ENCODE measurements around the gene GABRA1.

The GABRA1 gene

DNA sequence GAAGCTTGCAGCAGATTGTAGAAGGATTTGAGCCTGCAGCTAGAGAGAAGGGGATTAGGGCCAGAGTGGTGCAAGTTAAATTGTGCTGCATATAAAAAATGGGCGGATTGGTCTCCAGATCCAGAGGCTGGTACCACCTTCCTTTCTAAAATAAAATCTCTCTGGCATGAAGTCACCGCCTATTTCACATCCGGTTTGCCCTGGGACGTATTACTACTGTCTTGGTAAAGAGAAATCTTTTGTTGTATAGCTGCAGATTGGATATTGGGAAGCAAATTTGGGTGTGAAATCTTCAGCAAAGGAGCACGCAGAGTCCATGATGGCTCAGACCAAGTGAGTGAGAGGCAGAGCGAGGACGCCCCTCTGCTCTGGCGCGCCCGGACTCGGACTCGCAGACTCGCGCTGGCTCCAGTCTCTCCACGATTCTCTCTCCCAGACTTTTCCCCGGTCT is at the start of gene GABRA1:
Gene GABRA1 (plus strand): TSS at position 180 of the 451 bp plus-strand sequence. CDS start 2,691 bp downstream, outside the sequence.
- no peak for DNase-seq (ENCODE audit: low read depth)

DNA sequence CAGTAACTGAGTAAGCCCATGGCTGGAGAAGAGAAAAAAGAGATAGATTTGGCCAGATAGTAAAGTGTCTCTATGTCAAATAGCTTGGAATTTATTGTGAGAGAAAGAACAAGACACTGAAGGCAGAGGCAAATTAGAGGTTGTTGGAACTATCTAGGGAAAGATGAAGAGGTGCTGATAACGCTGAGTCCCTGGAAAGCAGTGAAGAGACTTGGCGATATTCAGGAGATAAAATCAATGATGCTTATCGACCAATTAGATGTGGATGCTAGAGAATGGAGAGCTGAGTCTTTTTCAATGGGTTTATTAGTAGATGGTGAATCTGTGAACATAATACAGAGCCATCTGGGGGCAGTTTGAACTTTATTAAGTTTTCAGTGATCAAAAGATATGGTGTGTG is 48.6 kb upstream of the GABRA1 start:
- DNase-seq (ENCODE audit: low read depth) = no peak

DNA sequence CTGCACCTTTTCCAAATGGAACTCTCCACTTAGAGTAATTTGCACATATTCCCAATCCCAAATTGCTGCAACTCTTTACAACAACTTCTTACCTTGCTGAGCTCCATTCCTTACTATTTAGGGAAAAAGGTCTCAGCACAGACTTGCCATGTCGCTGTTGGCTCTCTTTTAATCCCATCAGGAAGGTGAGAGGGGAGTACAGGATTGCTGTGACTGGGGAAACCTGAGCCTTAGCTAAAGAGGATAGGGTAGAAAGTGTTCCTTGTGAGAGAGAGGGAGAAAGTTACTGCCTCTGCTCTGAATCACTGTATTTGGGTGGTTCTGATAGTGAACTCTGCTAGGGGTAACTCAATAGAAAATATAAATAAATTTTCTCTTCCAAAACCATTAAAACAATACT is 43.7 kb upstream of the GABRA1 start:
- DNase-seq (ENCODE audit: low read depth) = no peak

GRCh38 chr5:161846746-161847145 is 1.2 kb upstream of the GABRA1 start:
- DNase-seq (ENCODE audit: low read depth) = no peak

- no peak for DNase-seq (ENCODE audit: low read depth)
Measured at GRCh38 chr5:161847447-161847846, 473 bp upstream of the GABRA1 start.

DNA sequence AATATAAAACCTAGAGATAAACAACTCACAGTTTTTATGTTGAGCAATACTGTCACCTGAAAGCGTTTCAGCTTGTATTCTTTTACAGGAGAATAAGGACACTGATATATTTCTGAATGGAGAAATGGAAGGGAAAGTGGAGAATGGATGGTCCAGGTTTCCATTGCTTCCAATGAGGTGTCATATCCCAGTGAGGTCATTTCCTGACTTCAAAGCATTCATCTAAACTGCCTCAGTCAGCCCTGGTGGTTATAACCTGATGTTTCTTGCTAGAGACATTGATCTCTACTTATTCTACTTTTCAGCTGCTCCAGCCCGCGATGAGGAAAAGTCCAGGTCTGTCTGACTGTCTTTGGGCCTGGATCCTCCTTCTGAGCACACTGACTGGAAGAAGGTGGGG is 2.6 kb downstream of the GABRA1 start:
- DNase-seq (ENCODE audit: low read depth) = no peak

- DNase-seq (ENCODE audit: low read depth) = no peak
Measured at GRCh38 chr5:161851691-161852299, 3.9 kb downstream of the GABRA1 start.

DNA sequence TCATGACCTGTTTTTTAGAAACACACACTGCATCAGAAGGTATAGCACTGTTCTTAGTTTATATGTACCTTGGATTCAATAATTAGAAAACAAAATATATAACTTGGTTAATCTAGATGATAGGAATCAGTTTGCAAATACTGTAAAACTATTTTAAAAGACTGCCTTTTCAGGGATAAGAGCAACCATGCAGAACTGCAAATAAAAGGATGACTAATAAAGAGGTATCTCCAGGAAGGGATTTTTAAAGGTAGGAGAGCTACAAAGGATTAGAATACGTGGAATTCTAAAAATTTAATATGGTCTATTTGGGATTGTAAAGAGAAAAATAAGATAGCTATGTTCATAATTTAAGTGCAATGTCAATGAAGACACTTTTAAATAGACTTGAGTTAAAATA is 9.4 kb downstream of the GABRA1 start:
- no peak for DNase-seq (ENCODE audit: low read depth)

DNA sequence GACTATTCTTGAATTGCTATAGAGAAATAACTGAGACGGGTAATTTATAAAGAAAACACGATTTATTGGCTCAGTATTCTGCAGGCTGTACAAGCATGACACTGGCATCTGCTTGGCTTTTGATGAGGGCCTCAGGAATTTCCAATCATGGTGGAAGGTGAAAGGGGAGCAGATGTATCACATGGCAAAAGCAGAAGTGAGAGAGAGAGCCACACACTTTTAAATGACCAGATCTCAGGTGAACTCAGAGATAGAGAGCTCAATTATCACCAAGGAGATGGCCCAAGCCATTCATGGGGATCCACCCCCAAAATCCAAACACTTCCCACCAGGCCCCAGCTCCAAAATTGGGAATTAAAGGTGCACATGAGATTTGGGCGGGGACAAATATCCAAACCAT is 15.3 kb downstream of the GABRA1 start:
- no peak for DNase-seq (ENCODE audit: low read depth)

DNA sequence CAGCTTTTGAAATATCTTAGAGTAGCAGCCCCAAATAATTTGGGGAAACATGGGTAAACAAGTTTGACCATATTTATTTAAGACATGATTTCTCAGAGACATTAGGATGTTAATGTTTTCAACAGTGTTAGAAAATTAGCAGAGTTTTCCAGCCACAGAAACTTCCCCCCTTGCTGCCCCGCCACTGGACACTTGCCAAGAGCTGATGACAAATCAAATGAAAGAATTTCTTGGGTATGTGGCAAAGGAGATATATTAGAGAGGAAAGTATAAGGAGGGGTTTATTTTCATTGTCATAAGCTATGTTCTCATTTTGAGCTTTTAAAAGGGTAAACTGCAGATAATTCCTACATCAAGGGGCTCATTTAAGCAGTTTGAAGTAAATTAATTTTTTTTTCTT is 15.9 kb downstream of the GABRA1 start:
- DNase-seq (ENCODE audit: low read depth) = no peak

DNA sequence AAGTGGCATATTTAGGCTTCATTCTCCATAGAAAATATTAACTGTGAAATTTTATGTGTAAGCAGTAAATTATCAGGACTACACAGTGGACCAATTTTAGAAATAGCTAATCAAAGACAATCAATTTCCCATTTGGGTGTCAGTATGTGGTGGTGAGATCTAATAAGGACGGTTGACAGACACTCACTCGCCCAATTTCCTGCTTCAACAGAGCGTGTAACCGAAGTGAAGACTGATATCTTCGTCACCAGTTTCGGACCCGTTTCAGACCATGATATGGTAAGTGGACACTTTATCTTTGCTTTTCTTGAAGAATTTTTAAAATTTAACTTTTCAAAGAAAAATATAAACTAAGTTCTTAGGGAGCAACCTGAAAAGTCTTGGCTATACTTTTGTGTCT is 17.6 kb downstream of the GABRA1 start:
- DNase-seq (ENCODE audit: low read depth) = no peak

DNA sequence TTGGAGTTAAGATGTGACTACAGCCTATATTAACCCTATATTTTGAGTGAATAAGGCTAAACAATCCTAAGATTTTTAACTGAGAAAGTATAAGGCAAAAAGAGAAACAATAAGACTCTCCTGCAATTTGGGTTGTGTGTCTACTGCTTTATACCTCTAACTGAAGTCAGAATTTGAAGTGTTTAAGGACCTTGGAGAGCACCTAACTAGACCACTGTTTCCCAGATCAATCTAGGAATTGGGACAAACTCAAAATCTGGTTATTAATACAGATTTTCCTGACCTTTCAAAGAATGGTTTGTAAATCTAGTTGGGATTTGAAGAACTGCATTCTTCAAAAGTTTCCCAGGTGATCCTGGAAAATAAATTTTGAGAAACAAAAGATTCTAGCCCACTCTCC is 42.1 kb downstream of the GABRA1 start:
- DNase-seq (ENCODE audit: low read depth) = no peak

DNA sequence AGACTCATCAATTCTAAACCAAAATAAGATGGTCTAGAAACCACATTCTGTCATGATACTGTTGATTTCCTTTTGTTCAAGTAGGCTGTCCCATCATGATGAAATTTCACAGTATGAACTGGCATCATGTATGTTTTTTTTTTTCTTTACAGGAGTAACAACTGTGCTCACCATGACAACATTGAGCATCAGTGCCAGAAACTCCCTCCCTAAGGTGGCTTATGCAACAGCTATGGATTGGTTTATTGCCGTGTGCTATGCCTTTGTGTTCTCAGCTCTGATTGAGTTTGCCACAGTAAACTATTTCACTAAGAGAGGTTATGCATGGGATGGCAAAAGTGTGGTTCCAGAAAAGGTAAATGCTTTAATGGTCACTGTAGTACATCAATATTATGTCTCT is 47.6 kb downstream of the GABRA1 start:
- DNase-seq (ENCODE audit: low read depth) = no peak

DNA sequence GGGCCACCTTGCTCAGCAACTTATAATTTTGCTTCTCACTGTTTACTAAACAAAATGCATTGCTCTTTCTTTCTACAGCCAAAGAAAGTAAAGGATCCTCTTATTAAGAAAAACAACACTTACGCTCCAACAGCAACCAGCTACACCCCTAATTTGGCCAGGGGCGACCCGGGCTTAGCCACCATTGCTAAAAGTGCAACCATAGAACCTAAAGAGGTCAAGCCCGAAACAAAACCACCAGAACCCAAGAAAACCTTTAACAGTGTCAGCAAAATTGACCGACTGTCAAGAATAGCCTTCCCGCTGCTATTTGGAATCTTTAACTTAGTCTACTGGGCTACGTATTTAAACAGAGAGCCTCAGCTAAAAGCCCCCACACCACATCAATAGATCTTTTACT is 49.1 kb downstream of the GABRA1 start:
- DNase-seq (ENCODE audit: low read depth) = no peak

GRCh38 chr5:161899590-161899989 is 51.7 kb downstream of the GABRA1 start:
- no peak for DNase-seq (ENCODE audit: low read depth)

DNA sequence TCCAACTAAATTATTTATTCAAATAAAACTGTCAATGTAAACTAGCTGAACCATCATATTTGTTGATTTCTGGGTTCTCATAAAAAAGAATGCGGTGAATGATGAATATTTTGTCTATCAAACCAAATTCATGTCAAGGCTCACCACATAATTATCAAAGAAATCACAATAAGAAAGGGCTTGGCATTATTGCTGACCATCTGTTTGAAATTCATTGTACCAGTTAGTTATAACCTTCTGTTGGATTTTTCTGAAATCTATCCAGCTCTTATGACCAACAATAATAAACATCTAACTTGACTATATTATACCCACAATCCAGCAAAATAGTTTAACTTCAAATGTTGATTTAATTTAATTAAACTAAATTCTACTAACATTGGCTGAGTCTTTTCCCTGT is 53.1 kb downstream of the GABRA1 start:
- no peak for DNase-seq (ENCODE audit: low read depth)

- no peak for DNase-seq (ENCODE audit: low read depth)
Measured at GRCh38 chr5:161921781-161922180, 73.9 kb downstream of the GABRA1 start.

- DNase-seq (ENCODE audit: low read depth) = no peak
Measured at GRCh38 chr5:161924270-161924669, 76.3 kb downstream of the GABRA1 start.

GRCh38 chr5:161925960-161926359 is 78.0 kb downstream of the GABRA1 start:
- DNase-seq (ENCODE audit: low read depth) = no peak

- DNase-seq (ENCODE audit: low read depth) = no peak
Measured at GRCh38 chr5:161934486-161934885, 86.6 kb downstream of the GABRA1 start.

DNA sequence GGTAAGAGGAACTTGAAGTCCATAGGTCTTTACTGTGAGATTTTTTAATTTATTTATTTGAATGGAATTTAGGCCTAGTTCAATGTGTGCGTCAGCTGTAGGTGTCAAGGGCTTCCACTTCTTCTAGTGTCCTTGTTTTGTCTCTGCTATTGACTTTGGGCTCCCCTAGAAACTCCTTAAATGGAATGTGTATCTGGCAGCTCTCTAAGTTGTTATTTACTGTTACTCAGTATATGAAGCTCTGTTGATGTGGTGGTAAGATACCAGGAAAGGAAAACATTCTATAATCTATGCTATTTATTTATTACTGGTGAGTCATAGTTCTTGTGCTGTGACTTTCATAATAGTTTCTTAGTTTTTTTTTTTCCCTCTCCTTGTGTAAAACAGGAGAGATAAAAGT is 97.1 kb downstream of the GABRA1 start:
- no peak for DNase-seq (ENCODE audit: low read depth)

DNA sequence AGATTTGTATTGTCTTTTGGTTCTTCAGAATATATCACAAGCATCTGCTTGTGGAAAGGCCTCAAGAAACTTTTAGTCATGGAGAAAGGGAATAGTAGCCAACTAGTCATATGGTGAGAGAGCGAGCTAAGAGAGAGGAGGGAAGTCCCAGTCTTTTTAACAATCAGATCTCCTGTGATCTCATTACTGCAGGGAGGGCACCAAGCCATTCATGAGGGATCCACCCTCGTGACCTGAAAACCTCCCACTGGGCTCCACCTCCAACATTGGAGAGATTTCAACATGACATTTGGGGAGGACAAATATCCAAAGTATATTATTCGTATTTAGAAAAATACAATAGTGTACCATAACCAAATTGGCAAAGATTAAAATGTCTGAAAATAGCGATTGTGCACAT is 99.0 kb downstream of the GABRA1 start:
- DNase-seq (ENCODE audit: low read depth) = no peak

Measured in stromal cell of bone marrow (primary cell).